Activated T-cell treated with anti-CD3 and anti-CD28 coated beads, Interleukin-2, amount 50 U/mL, for 4 hours (primary cell): Measurements from ENCODE around the gene CACNA1D. TPM values are rescaled to one million over a fixed set of nuclear protein-coding genes. Genes with fewer than 3 reads are reported as not detected.

Experiments
- ATAC-seq, 2 donors: fragments of 200-7000 bp; cut with Tn5 transposase; one replicate each; pipeline ENCODE4 v1.10.0; 2021
- DNase-seq: peaks from one replicate; pipeline ENCODE4 v3.0.0-alpha.2; 2020
- H3K27me3 Mint-ChIP-seq: one replicate; pipeline ENCODE4 v1.8.0; 2021; ENCODE audit warnings: low read depth, mixed read lengths
- H3K36me3 Mint-ChIP-seq: one replicate; pipeline ENCODE4 v1.8.0; 2022; ENCODE audit warnings: mixed read lengths; ENCODE audit not compliant: insufficient read depth
- H3K4me1 Mint-ChIP-seq: one replicate; pipeline ENCODE4 v1.8.0; 2021; ENCODE audit warnings: low read depth, mixed read lengths
- H3K4me3 Mint-ChIP-seq: one replicate; pipeline ENCODE4 v1.8.0; 2021; ENCODE audit warnings: mild to moderate bottlenecking, moderate library complexity, mixed read lengths
- H3K9me3 Mint-ChIP-seq: one replicate; pipeline ENCODE4 v1.8.0; 2021; ENCODE audit warnings: mixed read lengths
- total RNA-seq, 3 donors: library from RNA; stranded (reverse); gene quantifications; one replicate each; pipeline ENCODE4 v1.2.1, GENCODE V29; 2021

CACNA1D gene
- total RNA-seq, 3 donors from 2014 or later = 0.18 to 0.52 (median 0.51) TPM

GRCh38 chr3:53665608-53666425 is 171.4 kb downstream of the CACNA1D start:
- Mint-ChIP-seq H3K36me3 (no peaks in the 10 kb centered on the region), H3K27me3 (peaks cover 15% of the 10 kb centered on the region), H3K4me3 (no peak overlapping the region), H3K9me3 (peaks cover 15% of the 10 kb centered on the region), H3K4me1 (no peaks in the 10 kb centered on the region)
- DNase-seq = no peak
- no peak for ATAC-seq

GRCh38 chr3:53668872-53669271 is 174.5 kb downstream of the CACNA1D start:
- H3K4me1 Mint-ChIP-seq = no peaks in the 10 kb centered on the region
- H3K36me3 Mint-ChIP-seq = no peaks in the 10 kb centered on the region
- no peak overlapping the region for H3K4me3 Mint-ChIP-seq
- ATAC-seq (no peak), DNase-seq (no peak)
- H3K27me3 Mint-ChIP-seq = peaks cover 17% of the 10 kb centered on the region
- no peaks in the 10 kb centered on the region for H3K9me3 Mint-ChIP-seq

- ATAC-seq = no peak
- H3K4me3 Mint-ChIP-seq = no peak overlapping the region
- no peaks in the 10 kb centered on the region for H3K4me1 Mint-ChIP-seq
- H3K9me3 Mint-ChIP-seq = no peaks in the 10 kb centered on the region
- peaks cover 19% of the 10 kb centered on the region for H3K27me3 Mint-ChIP-seq
- DNase-seq = no peak
- H3K36me3 Mint-ChIP-seq = no peaks in the 10 kb centered on the region
These were observed 176.3 kb downstream of the CACNA1D start for GRCh38 chr3:53670721-53671120.

GRCh38 chr3:53671192-53671960 is 177.0 kb downstream of the CACNA1D start:
- H3K27me3 Mint-ChIP-seq = peaks cover 17% of the 10 kb centered on the region
- H3K36me3 Mint-ChIP-seq = no peaks in the 10 kb centered on the region
- H3K4me3 Mint-ChIP-seq = no peak overlapping the region
- no peak for ATAC-seq
- no peaks in the 10 kb centered on the region for H3K9me3 Mint-ChIP-seq
- H3K4me1 Mint-ChIP-seq = no peaks in the 10 kb centered on the region
- DNase-seq = no peak

- DNase-seq = no peak
- peaks cover 14% of the 10 kb centered on the region for H3K27me3 Mint-ChIP-seq
- no peaks in the 10 kb centered on the region for H3K4me1 Mint-ChIP-seq
- H3K9me3 Mint-ChIP-seq = no peaks in the 10 kb centered on the region
- no peaks in the 10 kb centered on the region for H3K36me3 Mint-ChIP-seq
- no peak for ATAC-seq
- no peak overlapping the region for H3K4me3 Mint-ChIP-seq
These were observed 177.5 kb downstream of the CACNA1D start for GRCh38 chr3:53671961-53672299.

- no peaks in the 10 kb centered on the region for H3K4me1 Mint-ChIP-seq
- H3K4me3 Mint-ChIP-seq = no peak overlapping the region
- H3K9me3 Mint-ChIP-seq = no peaks in the 10 kb centered on the region
- DNase-seq = no peak
- H3K27me3 Mint-ChIP-seq = peaks cover 14% of the 10 kb centered on the region
- no peaks in the 10 kb centered on the region for H3K36me3 Mint-ChIP-seq
- no peak for ATAC-seq
These were observed 178.6 kb downstream of the CACNA1D start for GRCh38 chr3:53672981-53673380.

- no peaks in the 10 kb centered on the region for H3K9me3 Mint-ChIP-seq
- ATAC-seq (no peak), DNase-seq (no peak)
- no peak overlapping the region for H3K4me3 Mint-ChIP-seq
- H3K36me3 Mint-ChIP-seq = no peaks in the 10 kb centered on the region
- H3K4me1 Mint-ChIP-seq = no peaks in the 10 kb centered on the region
- peaks cover 14% of the 10 kb centered on the region for H3K27me3 Mint-ChIP-seq
These were observed 179.4 kb downstream of the CACNA1D start for GRCh38 chr3:53673722-53674350.

- Mint-ChIP-seq H3K36me3 (no peaks in the 10 kb centered on the region), H3K27me3 (peaks cover 14% of the 10 kb centered on the region), H3K9me3 (no peaks in the 10 kb centered on the region), H3K4me3 (no peak overlapping the region), H3K4me1 (no peaks in the 10 kb centered on the region)
- ATAC-seq = no peak
- no peak for DNase-seq
These were observed 180.2 kb downstream of the CACNA1D start for GRCh38 chr3:53674582-53674981.

- DNase-seq = no peak
- ATAC-seq = no peak
- no peaks in the 10 kb centered on the region for H3K36me3 Mint-ChIP-seq
- peaks cover 14% of the 10 kb centered on the region for H3K27me3 Mint-ChIP-seq
- H3K4me1 Mint-ChIP-seq = no peaks in the 10 kb centered on the region
- H3K9me3 Mint-ChIP-seq = no peaks in the 10 kb centered on the region
- no peak overlapping the region for H3K4me3 Mint-ChIP-seq
These were observed 180.7 kb downstream of the CACNA1D start for GRCh38 chr3:53675022-53675697.

- H3K9me3 Mint-ChIP-seq = no peaks in the 10 kb centered on the region
- DNase-seq (no peak), ATAC-seq (no peak)
- H3K36me3 Mint-ChIP-seq = no peaks in the 10 kb centered on the region
- no peaks in the 10 kb centered on the region for H3K4me1 Mint-ChIP-seq
- H3K27me3 Mint-ChIP-seq = peaks cover 14% of the 10 kb centered on the region
- no peak overlapping the region for H3K4me3 Mint-ChIP-seq
These were observed 181.5 kb downstream of the CACNA1D start for GRCh38 chr3:53675942-53676341.

GRCh38 chr3:53677413-53677812 is 183.0 kb downstream of the CACNA1D start:
- Mint-ChIP-seq H3K4me1 (no peaks in the 10 kb centered on the region), H3K27me3 (peaks cover 22% of the 10 kb centered on the region), H3K9me3 (no peaks in the 10 kb centered on the region), H3K4me3 (no peak overlapping the region), H3K36me3 (no peaks in the 10 kb centered on the region)
- DNase-seq (no peak), ATAC-seq (no peak)

GRCh38 chr3:53680028-53680427 is 185.6 kb downstream of the CACNA1D start:
- no peaks in the 10 kb centered on the region for H3K4me1 Mint-ChIP-seq
- ATAC-seq = no peak
- no peak for DNase-seq
- peaks cover 29% of the 10 kb centered on the region for H3K27me3 Mint-ChIP-seq
- no peaks in the 10 kb centered on the region for H3K36me3 Mint-ChIP-seq
- no peaks in the 10 kb centered on the region for H3K9me3 Mint-ChIP-seq
- no peak overlapping the region for H3K4me3 Mint-ChIP-seq

- Mint-ChIP-seq H3K4me1 (no peaks in the 10 kb centered on the region), H3K27me3 (peaks cover 24% of the 10 kb centered on the region), H3K36me3 (no peaks in the 10 kb centered on the region), H3K4me3 (no peak overlapping the region), H3K9me3 (no peaks in the 10 kb centered on the region)
- DNase-seq (no peak), ATAC-seq (no peak)
These were observed 188.4 kb downstream of the CACNA1D start for GRCh38 chr3:53682807-53683206.

- H3K36me3 Mint-ChIP-seq = no peaks in the 10 kb centered on the region
- H3K27me3 Mint-ChIP-seq = peaks cover 9% of the 10 kb centered on the region
- no peaks in the 10 kb centered on the region for H3K4me1 Mint-ChIP-seq
- no peak overlapping the region for H3K4me3 Mint-ChIP-seq
- DNase-seq = no peak
- no peak for ATAC-seq
- H3K9me3 Mint-ChIP-seq = no peaks in the 10 kb centered on the region
These were observed 193.7 kb downstream of the CACNA1D start for GRCh38 chr3:53688066-53688465.
